ENCODE measurements around the gene ACSM5. TPM values are rescaled to one million over a fixed set of nuclear protein-coding genes. Genes with fewer than 3 reads are reported as not detected.
"Not testable (repeated sequence)": the region's sequence is repeated elsewhere in the genome, so short reads cannot be mapped to it uniquely, and the experiment has no call there.

ACSM5 gene
- total and polyA plus RNA-seq, 2 of the 4 experiments (the other 2 are of a cell fraction): not detected

- H3K9me1 ChIP-seq (ENCODE audit: insufficient read depth, low read length): no peaks in the 10 kb centered on the region
- no peaks in the 10 kb centered on the region for H3K36me3 ChIP-seq (ENCODE audit: control insufficient read depth, insufficient read depth, low read length)
- whole genome bisulfite sequencing, 2 experiments (ENCODE audit: extremely low coverage in 2 of 2, insufficient read length in 1 of 2): no CpG with 5 or more reads among the region's 1 CpG
- ATAC-seq (ENCODE audit: low read depth) (no peak), DNase-seq (no peak)
- no peak overlapping the region for H2AK5ac ChIP-seq (ENCODE audit: low read depth, low read length)
- no peak overlapping the region for H3K27ac ChIP-seq (ENCODE audit: insufficient read depth, low read length)
- H2BK20ac ChIP-seq (ENCODE audit: low read depth, low read length): no peak overlapping the region
- no peak overlapping the region for H2AFZ ChIP-seq (replicated peaks; ENCODE audit: low read length, poor library complexity)
- CTCF ChIA-PET: no interaction called here
- H4K8ac ChIP-seq (ENCODE audit: low read depth in 2 of 2, low read length in 2 of 2): no peak overlapping the region
- H4K5ac ChIP-seq (ENCODE audit: low read depth, low read length): no peak overlapping the region
- intact Hi-C loops (cut with micrococcal nuclease): no loop called here
- no peaks in the 10 kb centered on the region for H4K20me1 ChIP-seq (ENCODE audit: insufficient read depth, low read length)
- H3K4me2 ChIP-seq (ENCODE audit: low read depth, low read length): no peak overlapping the region
- H3K23ac ChIP-seq (ENCODE audit: low read depth, low read length): no peak overlapping the region
- POLR2A ChIA-PET (ENCODE audit: unreplicated experiment): no interaction called here
- no peak overlapping the region for H2BK15ac ChIP-seq (ENCODE audit: low read depth, low read length)
- no peak overlapping the region for H2BK120ac ChIP-seq (ENCODE audit: low read depth, low read length)
- no peak overlapping the region for H3K9ac ChIP-seq (ENCODE audit: low read depth, low read length)
- H2BK5ac ChIP-seq (ENCODE audit: low read depth, low read length, poor library complexity, severe bottlenecking): no peak overlapping the region
- no peak overlapping the region for H3K4me3 ChIP-seq (ENCODE audit: insufficient read depth, low read depth, low read length)
- no peaks in the 10 kb centered on the region for H3K4me1 ChIP-seq (ENCODE audit: control insufficient read depth, insufficient read depth, low read length)
- TF ChIP-seq, protein P1, sequence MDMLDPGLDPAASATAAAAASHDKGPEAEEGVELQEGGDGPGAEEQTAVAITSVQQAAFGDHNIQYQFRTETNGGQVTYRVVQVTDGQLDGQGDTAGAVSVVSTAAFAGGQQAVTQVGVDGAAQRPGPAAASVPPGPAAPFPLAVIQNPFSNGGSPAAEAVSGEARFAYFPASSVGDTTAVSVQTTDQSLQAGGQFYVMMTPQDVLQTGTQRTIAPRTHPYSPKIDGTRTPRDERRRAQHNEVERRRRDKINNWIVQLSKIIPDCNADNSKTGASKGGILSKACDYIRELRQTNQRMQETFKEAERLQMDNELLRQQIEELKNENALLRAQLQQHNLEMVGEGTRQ (IDR thresholded peaks at IDR 0.05; ENCODE audit: low read depth, low read length): no peak
- TF ChIP-seq CEBPB (IDR thresholded peaks at IDR 0.05; ENCODE audit: low read depth, low read length): no peak
- no peak for TF ChIP-seq RFX5 (IDR thresholded peaks at IDR 0.05; ENCODE audit: low read depth, low read length)
- no peak for TF ChIP-seq RAD21 (IDR thresholded peaks at IDR 0.05; ENCODE audit: low read length)
- no peak for TF ChIP-seq FOS (IDR thresholded peaks at IDR 0.05; ENCODE audit: low read depth, low read length)
- TF ChIP-seq MAFK (IDR thresholded peaks at IDR 0.05; ENCODE audit: low read depth, low read length): no peak
- TF ChIP-seq MAZ (IDR thresholded peaks at IDR 0.05; ENCODE audit: borderline replicate concordance, low read depth, low read length): no peak
- no peak for TF ChIP-seq MXI1 (IDR thresholded peaks at IDR 0.05; ENCODE audit: borderline replicate concordance, low read depth, low read length)
- no peaks in the 10 kb centered on the region for H3K79me1 ChIP-seq (ENCODE audit: low read depth in 1 of 2, low read length in 2 of 2)
- no peaks in the 10 kb centered on the region for H3K27me3 ChIP-seq (ENCODE audit: control insufficient read depth, insufficient read depth, low read length)
- H4K91ac ChIP-seq (ENCODE audit: insufficient read depth, low read depth, low read length): no peak overlapping the region
- H2AK9ac ChIP-seq (replicated peaks; ENCODE audit: low read depth, low read length, poor library complexity): no peak overlapping the region
- peaks cover 3% of the 10 kb centered on the region; the same call in 1 of the 2 replicates for H3K9me3 ChIP-seq (ENCODE audit: control insufficient read depth, insufficient read depth, low read length)
- no peak overlapping the region for H3K18ac ChIP-seq (ENCODE audit: low read depth, low read length)
- no peak overlapping the region for H3K56ac ChIP-seq (ENCODE audit: extremely low read depth, insufficient read depth, low read length)
- no peak overlapping the region for H3K14ac ChIP-seq (replicated peaks; ENCODE audit: low read depth, low read length)
- BruUV-seq (replicated peaks): no TSS peak
- H3K4ac ChIP-seq (ENCODE audit: low read depth, low read length): no peak overlapping the region
- dilution Hi-C loops (cut with HindIII; ENCODE audit: low sequenced_read_pairs, unreplicated experiment): no loop called here
- in situ Hi-C loops (cut with MboI; ENCODE audit: low sequenced_read_pairs): no loop called here
These were observed 6.2 kb downstream of the ACSM5 start for GRCh38 chr16:20415541-20415940.

DNA sequence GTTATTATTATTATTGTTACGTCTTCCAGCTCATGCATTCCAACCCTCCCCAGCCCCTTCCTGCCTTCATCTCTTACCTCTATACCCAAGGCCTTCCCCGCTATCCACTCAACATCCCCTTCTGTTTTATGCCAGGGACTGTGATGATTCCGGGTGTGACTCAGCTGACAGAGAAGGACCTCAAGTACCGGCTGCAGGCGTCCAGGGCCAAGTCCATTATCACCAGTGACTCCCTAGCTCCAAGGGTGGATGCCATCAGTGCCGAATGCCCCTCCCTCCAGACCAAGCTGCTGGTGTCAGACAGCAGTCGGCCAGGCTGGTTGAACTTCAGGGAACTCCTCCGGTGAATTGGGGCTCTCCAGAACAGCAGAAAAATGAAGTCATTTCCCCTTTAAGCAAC is 9.8 kb downstream of the ACSM5 start:
- CTCF ChIA-PET; H2BK20ac ChIP-seq (ENCODE audit: low read depth, low read length); in situ Hi-C loops (cut with MboI; ENCODE audit: low sequenced_read_pairs); H3K18ac ChIP-seq (ENCODE audit: low read depth, low read length); H3K27me3 ChIP-seq (ENCODE audit: control insufficient read depth, insufficient read depth, low read length); H3K79me1 ChIP-seq (ENCODE audit: low read depth in 1 of 2, low read length in 2 of 2); H2AK5ac ChIP-seq (ENCODE audit: low read depth, low read length); H3K27ac ChIP-seq (ENCODE audit: insufficient read depth, low read length); H3K23ac ChIP-seq (ENCODE audit: low read depth, low read length); H2AK9ac ChIP-seq (replicated peaks; ENCODE audit: low read depth, low read length, poor library complexity); DNase-seq; BruUV-seq (replicated peaks); H3K4me3 ChIP-seq (ENCODE audit: insufficient read depth, low read depth, low read length); H3K36me3 ChIP-seq (ENCODE audit: control insufficient read depth, insufficient read depth, low read length); H3K14ac ChIP-seq (replicated peaks; ENCODE audit: low read depth, low read length); H3K9me1 ChIP-seq (ENCODE audit: insufficient read depth, low read length); H4K20me1 ChIP-seq (ENCODE audit: insufficient read depth, low read length); POLR2A ChIA-PET (ENCODE audit: unreplicated experiment); H3K4me2 ChIP-seq (ENCODE audit: low read depth, low read length); H4K91ac ChIP-seq (ENCODE audit: insufficient read depth, low read depth, low read length); H2BK15ac ChIP-seq (ENCODE audit: low read depth, low read length); H2BK5ac ChIP-seq (ENCODE audit: low read depth, low read length, poor library complexity, severe bottlenecking); H2AFZ ChIP-seq (replicated peaks; ENCODE audit: low read length, poor library complexity); H3K56ac ChIP-seq (ENCODE audit: extremely low read depth, insufficient read depth, low read length); H2BK120ac ChIP-seq (ENCODE audit: low read depth, low read length); H4K8ac ChIP-seq (ENCODE audit: low read depth in 2 of 2, low read length in 2 of 2); H3K4ac ChIP-seq (ENCODE audit: low read depth, low read length); H3K9ac ChIP-seq (ENCODE audit: low read depth, low read length); intact Hi-C loops (cut with micrococcal nuclease); dilution Hi-C loops (cut with HindIII; ENCODE audit: low sequenced_read_pairs, unreplicated experiment); H3K9me3 ChIP-seq (ENCODE audit: control insufficient read depth, insufficient read depth, low read length); H3K4me1 ChIP-seq (ENCODE audit: control insufficient read depth, insufficient read depth, low read length); H4K5ac ChIP-seq (ENCODE audit: low read depth, low read length); ATAC-seq (ENCODE audit: low read depth): not testable (repeated sequence)
- 44% methylated on average over 3 of the region's 8 CpGs; no CpG with 5 or more reads in 1 of the 2 experiments for WGBS, 2 experiments (ENCODE audit: extremely low coverage in 2 of 2, insufficient read length in 1 of 2)
